ENCODE measurements around the gene HCST. TPM values are rescaled to one million over a fixed set of nuclear protein-coding genes. Genes with fewer than 3 reads are reported as not detected.

HCST gene
- total and polyA plus RNA-seq, 2 of the 13 experiments (the other 11 are each of a cell fraction or from before 2014, with no cell fraction given), result 0.24 to 1.2 TPM

GRCh38 chr19:35879770-35880317 is 22.5 kb upstream of the HCST start (continued):
- TF ChIP-seq ZNF280D (CRISPR knock-in tag; IDR thresholded peaks at IDR 0.05) (peak; percentile 94), ZNF549 (CRISPR knock-in tag; IDR thresholded peaks at IDR 0.05) (no peak), FLYWCH1 (CRISPR knock-in tag; IDR thresholded peaks at IDR 0.05) (peak; percentile 82; the same call in 1 of the 2 replicates), ZNF761 (CRISPR knock-in tag; conservative IDR thresholded peaks at IDR 0.05) (peak; percentile 72; the same call in 1 of the 2 replicates), ZNF547 (CRISPR knock-in tag; IDR thresholded peaks at IDR 0.05) (peak; percentile 91), ZNF562 (CRISPR knock-in tag; IDR thresholded peaks at IDR 0.05; ENCODE audit: borderline replicate concordance) (no peak), ZNF354B (CRISPR knock-in tag; IDR thresholded peaks at IDR 0.05) (no peak), ZNF678 (CRISPR knock-in tag; IDR thresholded peaks at IDR 0.05) (peak; percentile 86; the same call in 1 of the 2 replicates), EHMT2 (IDR thresholded peaks at IDR 0.05; ENCODE audit: borderline replicate concordance, low read depth, low read length) (peak; percentile 98), ZNF451 (CRISPR knock-in tag; IDR thresholded peaks at IDR 0.05) (no peak), IRX3 (CRISPR knock-in tag; IDR thresholded peaks at IDR 0.05; ENCODE audit: borderline replicate concordance, low read depth) (peak; percentile 85; the same call in 1 of the 2 replicates), STAG1 (CRISPR knock-in tag; IDR thresholded peaks at IDR 0.05) (peak; percentile 36; the same call in 1 of the 2 replicates), ZNF510 (CRISPR knock-in tag; IDR thresholded peaks at IDR 0.05; ENCODE audit: low read depth) (peak; percentile 94), PREB (CRISPR knock-in tag; IDR thresholded peaks at IDR 0.05) (no peak; the same call in 1 of the 2 replicates), MAFF (IDR thresholded peaks at IDR 0.05; ENCODE audit: low read depth, low read length) (no peak), RBAK (CRISPR knock-in tag; IDR thresholded peaks at IDR 0.05) (no peak), ATF7-NPFF (CRISPR knock-in tag; IDR thresholded peaks at IDR 0.05; ENCODE audit: low read depth) (peak; percentile 90), RFX1 (IDR thresholded peaks at IDR 0.05) (no peak), ZNF263 (CRISPR knock-in tag; IDR thresholded peaks at IDR 0.05) (peak; percentile 90), ZBTB1 (CRISPR knock-in tag; IDR thresholded peaks at IDR 0.05; ENCODE audit: borderline replicate concordance) (peak; percentile 69; the same call in 1 of the 2 replicates), KDM5A (IDR thresholded peaks at IDR 0.05; ENCODE audit: borderline replicate concordance, low read length) (no peak), ZNF652 (CRISPR knock-in tag; IDR thresholded peaks at IDR 0.05; ENCODE audit: borderline replicate concordance, low read depth) (0 out of 2 replicates have a peak, but pooled peaks have one; percentile 24), PLRG1 (conservative IDR thresholded peaks at IDR 0.05) (no peak), ELF4 (CRISPR knock-in tag; IDR thresholded peaks at IDR 0.05; ENCODE audit: borderline replicate concordance) (no peak), TIGD3 (CRISPR knock-in tag; IDR thresholded peaks at IDR 0.05; ENCODE audit: borderline replicate concordance) (peak; percentile 85; the same call in 1 of the 2 replicates)
